ENCODE data around the gene SLC25A6. TPM values are rescaled to one million over a fixed set of nuclear protein-coding genes. Genes with fewer than 3 reads are reported as not detected.

SLC25A6 gene
- total RNA-seq, 1 donor from 2014 or later, result 345 TPM

GRCh38 chrX:1401611-1402430 lies 9.9 kb upstream of the SLC25A6 start:
- Histone ChIP-seq H3K27me3 (ENCODE audit: insufficient read depth, low read length) (no peaks in the 10 kb centered on the region), H3K79me2 (ENCODE audit: insufficient read depth, low read length) (peaks cover 4% of the 10 kb centered on the region), H3K9me3 (ENCODE audit: insufficient read depth, low read depth, low read length) (peaks cover 7% of the 10 kb centered on the region), H3K9ac (ENCODE audit: low read length) (no peak overlapping the region), H3K4me1 (ENCODE audit: insufficient read depth, low read length) (no peaks in the 10 kb centered on the region), H4K20me1 (ENCODE audit: insufficient read depth, low read length) (peaks cover 39% of the 10 kb centered on the region), H2AFZ (ENCODE audit: low read depth, low read length) (no peak overlapping the region), H3K4me2 (ENCODE audit: low read length) (no peak overlapping the region), H3K36me3 (ENCODE audit: insufficient read depth, low read length) (peaks cover 7% of the 10 kb centered on the region), H3K4me3 (ENCODE audit: insufficient read depth, low read depth, low read length) (no peak overlapping the region), H3K27ac (ENCODE audit: low read depth, low read length) (no peak overlapping the region)
- DNase-seq (ENCODE audit: low read depth) (no peak), FAIRE-seq (no peak)
- Mint-ChIP-seq H3K4me3 (ENCODE audit: unreplicated experiment) (no peak overlapping the region), H3K9me3 (ENCODE audit: unreplicated experiment) (no peaks in the 10 kb centered on the region), H3K36me3 (ENCODE audit: low read depth, unreplicated experiment) (no peaks in the 10 kb centered on the region), H3K27ac (ENCODE audit: unreplicated experiment) (no peak overlapping the region), H3K27me3 (ENCODE audit: low read depth, unreplicated experiment) (no peaks in the 10 kb centered on the region), H3K4me1 (ENCODE audit: low read depth, unreplicated experiment) (no peaks in the 10 kb centered on the region)
- no peak for TF ChIP-seq EZH2 (IDR thresholded peaks at IDR 0.05; ENCODE audit: insufficient read depth, low read length)
- no peak for TF ChIP-seq CTCF (IDR thresholded peaks at IDR 0.05; ENCODE audit: insufficient read depth, low read depth, low read length)

GRCh38 chrX:1400742-1401471 lies 9.0 kb upstream of the SLC25A6 start:
- H3K27me3 ChIP-seq (ENCODE audit: insufficient read depth, low read length), result no peaks in the 10 kb centered on the region
- peaks cover 7% of the 10 kb centered on the region for H3K36me3 ChIP-seq (ENCODE audit: insufficient read depth, low read length)

More at GRCh38 chrX:1400742-1401471, 9.0 kb upstream of the SLC25A6 start:
- H3K9ac ChIP-seq (ENCODE audit: low read length), result no peak overlapping the region
- H3K9me3 ChIP-seq (ENCODE audit: insufficient read depth, low read depth, low read length), result peaks cover 7% of the 10 kb centered on the region
- H3K4me1 Mint-ChIP-seq (ENCODE audit: low read depth, unreplicated experiment), result no peaks in the 10 kb centered on the region
- H3K4me2 ChIP-seq (ENCODE audit: low read length), result no peak overlapping the region
- no peak for DNase-seq (ENCODE audit: low read depth)
- no peak overlapping the region for H2AFZ ChIP-seq (ENCODE audit: low read depth, low read length)
- H3K4me3 Mint-ChIP-seq (ENCODE audit: unreplicated experiment), result no peak overlapping the region
- no peak for FAIRE-seq
- H3K36me3 Mint-ChIP-seq (ENCODE audit: low read depth, unreplicated experiment), result peaks cover 7% of the 10 kb centered on the region
- H3K27ac Mint-ChIP-seq (ENCODE audit: unreplicated experiment), result no peak overlapping the region
- H3K4me3 ChIP-seq (ENCODE audit: insufficient read depth, low read depth, low read length), result no peak overlapping the region
- no peaks in the 10 kb centered on the region for H3K27me3 Mint-ChIP-seq (ENCODE audit: low read depth, unreplicated experiment)
- peaks cover 40% of the 10 kb centered on the region for H4K20me1 ChIP-seq (ENCODE audit: insufficient read depth, low read length)
- no peaks in the 10 kb centered on the region for H3K4me1 ChIP-seq (ENCODE audit: insufficient read depth, low read length)
- H3K27ac ChIP-seq (ENCODE audit: low read depth, low read length), result no peak overlapping the region
- no peaks in the 10 kb centered on the region for H3K9me3 Mint-ChIP-seq (ENCODE audit: unreplicated experiment)
- peaks cover 11% of the 10 kb centered on the region for H3K79me2 ChIP-seq (ENCODE audit: insufficient read depth, low read length)
- TF ChIP-seq EZH2 (IDR thresholded peaks at IDR 0.05; ENCODE audit: insufficient read depth, low read length) (no peak), CTCF (IDR thresholded peaks at IDR 0.05; ENCODE audit: insufficient read depth, low read depth, low read length) (no peak)
